ENCODE results near the gene PRR13. TPM values are rescaled to one million over a fixed set of nuclear protein-coding genes. Genes with fewer than 3 reads are reported as not detected.

Gene PRR13
- total and polyA plus RNA-seq, 2 of the 13 experiments (the other 11 are each of a cell fraction or from before 2014, with no cell fraction given): 65.0 to 102 TPM

DNA sequence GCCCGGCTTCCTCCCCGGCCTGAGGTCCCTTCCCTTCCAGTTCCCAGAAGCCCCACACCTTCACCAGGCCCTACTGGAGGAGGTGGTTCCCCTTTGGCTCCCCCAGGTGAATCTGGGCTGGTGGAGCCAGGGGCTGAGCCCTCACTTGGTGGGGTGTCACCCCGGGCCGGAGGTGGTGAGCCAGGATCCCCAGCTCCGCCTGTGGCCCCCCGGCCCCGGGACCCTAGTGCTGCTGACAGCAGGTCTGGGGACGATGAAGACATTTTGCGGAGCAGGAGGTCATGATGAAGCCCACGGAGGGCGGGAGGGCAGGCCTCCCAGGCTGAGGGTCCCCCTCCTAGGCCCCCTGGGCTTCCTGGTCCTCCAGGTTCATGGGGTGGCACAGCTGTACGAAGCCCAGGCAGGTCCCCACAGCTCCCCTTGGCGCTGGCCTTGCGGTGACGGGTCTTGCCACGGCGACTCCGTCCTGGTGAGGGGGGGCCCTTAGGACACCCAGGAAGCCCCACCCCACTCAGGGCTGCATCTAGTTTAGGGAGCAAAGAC, 41.2 kb downstream of the PRR13 start (continued):
- TF ChIP-seq, protein P1, sequence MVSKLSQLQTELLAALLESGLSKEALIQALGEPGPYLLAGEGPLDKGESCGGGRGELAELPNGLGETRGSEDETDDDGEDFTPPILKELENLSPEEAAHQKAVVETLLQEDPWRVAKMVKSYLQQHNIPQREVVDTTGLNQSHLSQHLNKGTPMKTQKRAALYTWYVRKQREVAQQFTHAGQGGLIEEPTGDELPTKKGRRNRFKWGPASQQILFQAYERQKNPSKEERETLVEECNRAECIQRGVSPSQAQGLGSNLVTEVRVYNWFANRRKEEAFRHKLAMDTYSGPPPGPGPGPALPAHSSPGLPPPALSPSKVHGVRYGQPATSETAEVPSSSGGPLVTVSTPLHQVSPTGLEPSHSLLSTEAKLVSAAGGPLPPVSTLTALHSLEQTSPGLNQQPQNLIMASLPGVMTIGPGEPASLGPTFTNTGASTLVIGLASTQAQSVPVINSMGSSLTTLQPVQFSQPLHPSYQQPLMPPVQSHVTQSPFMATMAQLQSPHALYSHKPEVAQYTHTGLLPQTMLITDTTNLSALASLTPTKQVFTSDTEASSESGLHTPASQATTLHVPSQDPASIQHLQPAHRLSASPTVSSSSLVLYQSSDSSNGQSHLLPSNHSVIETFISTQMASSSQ (IDR thresholded peaks at IDR 0.05; ENCODE audit: low read depth): no peak
- TF ChIP-seq, protein P1 (CRISPR knock-in tag; IDR thresholded peaks at IDR 0.05; ENCODE audit: borderline replicate concordance): 0 out of 2 replicates have a peak, but pooled peaks have one; percentile 20
- no peak for TF ChIP-seq ZNF329 (CRISPR knock-in tag; IDR thresholded peaks at IDR 0.05; ENCODE audit: low read depth)
- TF ChIP-seq, protein P2, sequence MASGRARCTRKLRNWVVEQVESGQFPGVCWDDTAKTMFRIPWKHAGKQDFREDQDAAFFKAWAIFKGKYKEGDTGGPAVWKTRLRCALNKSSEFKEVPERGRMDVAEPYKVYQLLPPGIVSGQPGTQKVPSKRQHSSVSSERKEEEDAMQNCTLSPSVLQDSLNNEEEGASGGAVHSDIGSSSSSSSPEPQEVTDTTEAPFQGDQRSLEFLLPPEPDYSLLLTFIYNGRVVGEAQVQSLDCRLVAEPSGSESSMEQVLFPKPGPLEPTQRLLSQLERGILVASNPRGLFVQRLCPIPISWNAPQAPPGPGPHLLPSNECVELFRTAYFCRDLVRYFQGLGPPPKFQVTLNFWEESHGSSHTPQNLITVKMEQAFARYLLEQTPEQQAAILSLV (CRISPR knock-in tag; IDR thresholded peaks at IDR 0.05; ENCODE audit: borderline replicate concordance): 0 out of 2 replicates have a peak, but pooled peaks have one; percentile 36
- 0 out of 2 replicates have a peak, but pooled peaks have one; percentile 46 for TF ChIP-seq FIP1L1 (IDR thresholded peaks at IDR 0.05; ENCODE audit: borderline replicate concordance, insufficient read depth, low read depth, low read length)
- TF ChIP-seq KLF13 (CRISPR knock-in tag; IDR thresholded peaks at IDR 0.05): 0 out of 2 replicates have a peak, but pooled peaks have one; percentile 25
- 0 out of 2 replicates have a peak, but pooled peaks have one; percentile 45 for TF ChIP-seq ARNT2 (CRISPR knock-in tag; IDR thresholded peaks at IDR 0.05; ENCODE audit: low read depth)
- peak in 1 of 2 experiments; percentile 53; a peak in 1 of 4 replicates for TF ChIP-seq POLR2A (IDR thresholded peaks at IDR 0.05; ENCODE audit: insufficient read depth in 1 of 2, low read depth in 2 of 2, low read length in 2 of 2)
- no peak for TF ChIP-seq EHMT2 (IDR thresholded peaks at IDR 0.05; ENCODE audit: borderline replicate concordance, low read depth, low read length)
- TF ChIP-seq, protein P3, sequence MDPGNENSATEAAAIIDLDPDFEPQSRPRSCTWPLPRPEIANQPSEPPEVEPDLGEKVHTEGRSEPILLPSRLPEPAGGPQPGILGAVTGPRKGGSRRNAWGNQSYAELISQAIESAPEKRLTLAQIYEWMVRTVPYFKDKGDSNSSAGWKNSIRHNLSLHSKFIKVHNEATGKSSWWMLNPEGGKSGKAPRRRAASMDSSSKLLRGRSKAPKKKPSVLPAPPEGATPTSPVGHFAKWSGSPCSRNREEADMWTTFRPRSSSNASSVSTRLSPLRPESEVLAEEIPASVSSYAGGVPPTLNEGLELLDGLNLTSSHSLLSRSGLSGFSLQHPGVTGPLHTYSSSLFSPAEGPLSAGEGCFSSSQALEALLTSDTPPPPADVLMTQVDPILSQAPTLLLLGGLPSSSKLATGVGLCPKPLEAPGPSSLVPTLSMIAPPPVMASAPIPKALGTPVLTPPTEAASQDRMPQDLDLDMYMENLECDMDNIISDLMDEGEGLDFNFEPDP (CRISPR knock-in tag; conservative IDR thresholded peaks at IDR 0.05): 0 out of 2 replicates have a peak, but pooled peaks have one; percentile 52
- TF ChIP-seq TAF15 (IDR thresholded peaks at IDR 0.05; ENCODE audit: low read depth, low read length, poor library complexity, severe bottlenecking): peak; percentile 74

All from HepG2 (cell line).